ENCODE results near the gene ZSWIM3. TPM values are rescaled to one million over a fixed set of nuclear protein-coding genes. Genes with fewer than 3 reads are reported as not detected.

The ZSWIM3 gene
- total RNA-seq, 4 donors from 2014 or later, result 2.1 to 5.4 (median 4.0) TPM

DNA sequence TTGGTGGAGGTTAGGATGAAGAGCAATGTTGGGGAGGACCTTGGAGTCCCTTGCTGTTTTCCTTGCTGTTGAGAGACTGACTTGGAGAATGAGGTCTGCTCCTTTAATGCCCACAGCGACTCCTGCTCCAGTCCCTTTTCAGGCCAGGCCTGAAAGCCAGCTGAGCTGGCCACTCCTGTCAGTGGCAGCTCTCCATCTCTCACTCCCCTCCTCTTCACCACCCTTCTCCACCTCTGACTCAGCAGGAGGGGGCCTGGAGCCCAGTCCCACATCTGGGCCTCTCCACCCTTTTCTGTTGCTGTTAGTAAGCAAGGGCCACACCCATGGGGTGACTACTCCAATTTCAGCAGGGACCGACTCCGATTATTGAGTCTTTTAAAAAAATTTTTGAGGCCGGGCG lies 21.6 kb upstream of the ZSWIM3 start:
- Histone ChIP-seq H3K27ac (replicated peaks in 1 of 4) (peak overlapping the region; percentile 96 to 100 (median 97)), H3K36me3 (peaks cover 6 to 42% (median 26%) of the 10 kb centered on the region in 4 donors), H3K4me1 (peaks cover 32 to 62% (median 53%) of the 10 kb centered on the region in 4 donors), H3K27me3 (no peaks in the 10 kb centered on the region), H3K4me3 (peak overlapping the region; percentile 73 to 95 (median 80)), H3K9me3 (peaks cover 0 to 2% (median 0%) of the 10 kb centered on the region in 4 donors)
- 75% methylated on average over 5 of the region's 5 CpGs for WGBS
- TF ChIP-seq POLR2A (IDR thresholded peaks at IDR 0.05; ENCODE audit: low read depth) (no peak), POLR2AphosphoS5 (IDR thresholded peaks at IDR 0.05) (peak; percentile 34 to 50)
- DNase-seq (ENCODE audit: extremely low spot score), result no peak
- intact Hi-C loops (cut with DNase I), result no loop called here

DNA sequence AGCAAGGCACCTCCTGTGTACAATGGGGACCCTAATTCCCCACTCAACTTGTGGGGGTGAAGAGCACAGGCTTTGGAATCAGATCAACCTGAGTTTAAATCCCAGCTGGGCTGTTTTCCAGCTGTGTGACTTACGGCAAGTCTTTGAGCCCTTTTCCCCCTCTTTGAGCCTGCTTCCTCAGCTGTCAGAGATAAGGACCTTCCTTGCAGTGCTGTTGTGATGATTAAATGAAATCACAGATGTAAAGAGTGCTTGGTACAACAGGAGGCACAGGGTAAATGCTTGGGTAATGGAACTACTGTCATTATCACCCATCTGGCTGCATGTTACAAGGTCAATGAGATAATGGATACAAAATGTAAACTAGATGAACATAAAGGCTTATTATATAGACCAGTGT lies 20.6 kb upstream of the ZSWIM3 start:
- Histone ChIP-seq H3K27ac (replicated peaks in 1 of 4) (peak overlapping the region in 3 of 4 donors; percentile 96 to 100 (median 98)), H3K9me3 (peaks cover 0 to 2% (median 0%) of the 10 kb centered on the region in 4 donors), H3K27me3 (no peaks in the 10 kb centered on the region), H3K4me1 (peaks cover 35 to 70% (median 61%) of the 10 kb centered on the region in 4 donors), H3K4me3 (peak overlapping the region in 2 of 4 donors; percentile 0 to 42), H3K36me3 (peaks cover 11 to 52% (median 37%) of the 10 kb centered on the region in 4 donors)
- DNase-seq (ENCODE audit: extremely low spot score), result no peak
- TF ChIP-seq POLR2A (IDR thresholded peaks at IDR 0.05; ENCODE audit: low read depth) (no peak), EP300 (IDR thresholded peaks at IDR 0.05) (no peak), POLR2AphosphoS5 (IDR thresholded peaks at IDR 0.05) (no peak)
- TF ChIP-seq, protein P1, sequence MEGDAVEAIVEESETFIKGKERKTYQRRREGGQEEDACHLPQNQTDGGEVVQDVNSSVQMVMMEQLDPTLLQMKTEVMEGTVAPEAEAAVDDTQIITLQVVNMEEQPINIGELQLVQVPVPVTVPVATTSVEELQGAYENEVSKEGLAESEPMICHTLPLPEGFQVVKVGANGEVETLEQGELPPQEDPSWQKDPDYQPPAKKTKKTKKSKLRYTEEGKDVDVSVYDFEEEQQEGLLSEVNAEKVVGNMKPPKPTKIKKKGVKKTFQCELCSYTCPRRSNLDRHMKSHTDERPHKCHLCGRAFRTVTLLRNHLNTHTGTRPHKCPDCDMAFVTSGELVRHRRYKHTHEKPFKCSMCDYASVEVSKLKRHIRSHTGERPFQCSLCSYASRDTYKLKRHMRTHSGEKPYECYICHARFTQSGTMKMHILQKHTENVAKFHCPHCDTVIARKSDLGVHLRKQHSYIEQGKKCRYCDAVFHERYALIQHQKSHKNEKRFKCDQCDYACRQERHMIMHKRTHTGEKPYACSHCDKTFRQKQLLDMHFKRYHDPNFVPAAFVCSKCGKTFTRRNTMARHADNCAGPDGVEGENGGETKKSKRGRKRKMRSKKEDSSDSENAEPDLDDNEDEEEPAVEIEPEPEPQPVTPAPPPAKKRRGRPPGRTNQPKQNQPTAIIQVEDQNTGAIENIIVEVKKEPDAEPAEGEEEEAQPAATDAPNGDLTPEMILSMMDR (IDR thresholded peaks at IDR 0.05), result no peak
- intact Hi-C loops (cut with DNase I), result no loop called here
- 27% methylated on average over 1 of the region's 1 CpG for WGBS

DNA sequence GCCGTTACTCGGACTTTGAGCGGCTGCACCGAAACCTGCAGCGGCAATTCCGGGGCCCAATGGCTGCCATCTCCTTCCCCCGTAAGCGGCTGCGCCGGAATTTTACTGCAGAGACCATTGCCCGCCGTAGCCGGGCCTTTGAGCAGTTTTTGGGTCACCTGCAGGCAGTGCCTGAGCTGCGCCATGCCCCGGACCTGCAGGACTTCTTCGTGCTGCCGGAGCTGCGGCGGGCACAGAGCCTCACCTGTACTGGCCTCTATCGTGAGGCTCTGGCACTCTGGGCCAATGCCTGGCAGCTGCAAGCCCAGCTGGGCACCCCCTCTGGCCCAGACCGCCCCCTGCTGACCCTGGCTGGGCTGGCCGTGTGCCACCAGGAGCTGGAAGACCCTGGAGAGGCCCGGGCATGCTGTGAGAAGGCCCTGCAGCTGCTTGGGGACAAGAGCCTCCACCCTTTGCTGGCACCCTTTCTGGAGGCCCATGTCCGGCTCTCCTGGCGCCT lies 16.7 kb upstream of the ZSWIM3 start:
- TF ChIP-seq, protein P1 (IDR thresholded peaks at IDR 0.05), result no peak
- TF ChIP-seq POLR2AphosphoS5 (IDR thresholded peaks at IDR 0.05) (no peak), POLR2A (IDR thresholded peaks at IDR 0.05; ENCODE audit: low read depth) (no peak), EP300 (IDR thresholded peaks at IDR 0.05) (no peak)
- WGBS, result 70% methylated on average over 4 of the region's 25 CpGs
- peaks cover 27 to 69% (median 54%) of the 10 kb centered on the region in 4 donors for H3K4me1 ChIP-seq
- peak overlapping the region; percentile 50 to 70 (median 65) for H3K27ac ChIP-seq (replicated peaks in 1 of 4)
- peaks cover 25 to 90% (median 71%) of the 10 kb centered on the region in 4 donors for H3K36me3 ChIP-seq
- intact Hi-C loops (cut with DNase I), result no loop called here
- no peak for DNase-seq (ENCODE audit: extremely low spot score)
- no peak overlapping the region for H3K4me3 ChIP-seq
- no peaks in the 10 kb centered on the region for H3K27me3 ChIP-seq
- H3K9me3 ChIP-seq, result no peaks in the 10 kb centered on the region

DNA sequence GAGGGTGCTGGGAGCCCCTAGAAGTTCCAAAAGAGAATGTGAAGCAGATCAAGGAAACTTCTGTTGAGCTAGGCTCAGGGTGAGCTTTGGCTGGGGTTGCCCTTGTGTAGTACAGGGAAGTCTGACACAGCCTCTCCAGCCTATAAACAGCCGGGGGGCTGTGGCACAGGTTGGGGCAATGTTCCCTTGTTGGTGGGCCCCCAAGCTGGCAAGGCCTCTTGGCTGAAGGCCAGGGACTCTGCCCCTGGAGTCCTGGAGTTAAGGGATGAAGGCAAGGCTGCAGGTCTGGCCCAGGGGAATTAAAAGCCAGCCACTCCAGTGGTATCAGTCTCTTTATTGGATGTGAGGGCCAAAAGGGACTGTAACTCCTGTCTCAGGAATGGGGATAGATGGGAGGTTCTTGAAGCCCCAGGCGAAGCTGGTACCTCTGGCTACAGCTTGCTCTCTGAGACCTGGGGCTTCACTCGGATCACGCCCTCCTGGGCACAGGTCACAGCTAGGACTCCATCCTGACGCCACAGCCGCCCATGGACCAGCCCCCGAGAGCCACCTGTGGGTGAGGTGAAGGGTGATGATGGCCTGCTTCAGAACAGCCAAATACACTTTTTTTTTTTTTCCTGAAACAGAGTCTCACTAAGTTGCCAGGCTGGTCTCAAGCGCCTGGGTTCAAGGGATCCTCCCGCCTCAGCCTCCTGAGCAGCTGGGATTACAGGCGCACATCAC lies 15.8 kb upstream of the ZSWIM3 start:
- no peak for DNase-seq (ENCODE audit: extremely low spot score)
- Histone ChIP-seq H3K9me3 (no peaks in the 10 kb centered on the region), H3K4me1 (peaks cover 22 to 65% (median 46%) of the 10 kb centered on the region in 4 donors), H3K4me3 (no peak overlapping the region), H3K36me3 (peaks cover 32 to 96% (median 78%) of the 10 kb centered on the region in 4 donors), H3K27me3 (no peaks in the 10 kb centered on the region), H3K27ac (replicated peaks in 1 of 4) (peak overlapping the region; percentile 50 to 70 (median 65))
- 85% methylated on average over 9 of the region's 10 CpGs for WGBS
- TF ChIP-seq, protein P1 (IDR thresholded peaks at IDR 0.05), result no peak
- TF ChIP-seq EP300 (IDR thresholded peaks at IDR 0.05), result no peak
- no peak for TF ChIP-seq POLR2A (IDR thresholded peaks at IDR 0.05; ENCODE audit: low read depth)
- no peak for TF ChIP-seq POLR2AphosphoS5 (IDR thresholded peaks at IDR 0.05)
- intact Hi-C loops (cut with DNase I), result no loop called here

DNA sequence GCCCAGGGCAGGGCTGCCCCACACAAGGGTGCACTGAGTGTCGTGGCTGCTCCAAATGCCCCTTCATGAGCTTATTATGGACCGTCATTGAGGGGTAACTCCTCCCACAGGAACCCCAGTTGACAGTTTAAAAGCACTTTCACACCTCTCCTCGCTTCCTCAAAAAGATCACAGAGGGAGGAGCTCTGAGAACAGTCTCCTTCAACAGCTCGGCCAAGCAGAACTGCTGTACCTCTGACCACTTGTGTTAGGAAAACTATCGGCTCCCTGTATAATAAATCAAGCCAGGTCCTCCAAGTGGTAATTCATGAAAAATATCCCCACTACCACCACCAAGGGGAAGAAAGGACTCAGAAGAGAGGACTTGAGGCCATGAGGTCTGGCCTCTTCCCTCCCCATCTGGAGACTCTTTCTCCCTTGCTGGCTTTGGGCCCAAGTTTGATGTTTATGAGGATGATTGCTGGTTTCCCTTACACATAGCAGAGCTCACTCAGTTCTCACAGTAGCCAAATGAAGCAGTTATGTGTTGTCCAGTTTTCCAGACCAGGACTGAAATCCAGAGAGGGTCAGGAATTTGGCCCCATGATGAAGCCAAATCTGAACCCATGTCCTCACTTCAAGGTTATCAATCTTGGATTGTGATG lies 15.1 kb upstream of the ZSWIM3 start:
- intact Hi-C loops (cut with DNase I), result no loop called here

More for the DNA sequence above, 15.1 kb upstream of the ZSWIM3 start:
- TF ChIP-seq EP300 (IDR thresholded peaks at IDR 0.05) (no peak), POLR2AphosphoS5 (IDR thresholded peaks at IDR 0.05) (no peak), POLR2A (IDR thresholded peaks at IDR 0.05; ENCODE audit: low read depth) (no peak)
- TF ChIP-seq, protein P1 (IDR thresholded peaks at IDR 0.05), result no peak
- 21% methylated on average over 3 of the region's 5 CpGs for WGBS
- Histone ChIP-seq H3K4me1 (peaks cover 18 to 57% (median 39%) of the 10 kb centered on the region in 4 donors), H3K9me3 (no peaks in the 10 kb centered on the region), H3K27ac (replicated peaks in 1 of 4) (peak overlapping the region; percentile 50 to 70 (median 65)), H3K36me3 (peaks cover 39 to 97% (median 81%) of the 10 kb centered on the region in 4 donors), H3K4me3 (no peak overlapping the region), H3K27me3 (no peaks in the 10 kb centered on the region)
- no peak for DNase-seq (ENCODE audit: extremely low spot score)

Data from esophagus muscularis mucosa (tissue), 4 donors.